Activated naive CD4-positive, alpha-beta T cell treated with anti-CD3 and anti-CD28 coated beads for 36 hours (primary cell): Measurements from ENCODE around the gene PIWIL1. TPM values are rescaled to one million over a fixed set of nuclear protein-coding genes. Genes with fewer than 3 reads are reported as not detected.

Experiments used
- CTCF ChIA-PET: fragments of 350-600 bp; sonication (Branson Sonifier 250); formaldehyde crosslinking; loops from one replicate; lab custom pipeline; 2021; ENCODE audit warnings: antibody characterized with exemption; lab: Charles Lee
- DNase-seq: peaks from one replicate; pipeline ENCODE4 v3.0.0-alpha.2; 2020
- H3K27ac Mint-ChIP-seq: one replicate; pipeline ENCODE4 v1.8.0; 2021; ENCODE audit warnings: mild to moderate bottlenecking, mixed read lengths
- H3K27me3 Mint-ChIP-seq: one replicate; pipeline ENCODE4 v1.8.0; 2021; ENCODE audit warnings: low read depth, mixed read lengths
- H3K36me3 Mint-ChIP-seq: one replicate; pipeline ENCODE4 v1.8.0; 2021; ENCODE audit warnings: low read depth, mixed read lengths
- H3K4me1 Mint-ChIP-seq: one replicate; pipeline ENCODE4 v1.8.0; 2021; ENCODE audit warnings: low read depth, mixed read lengths
- H3K4me3 Mint-ChIP-seq: one replicate; pipeline ENCODE4 v1.8.0; 2021; ENCODE audit warnings: mild to moderate bottlenecking, moderate library complexity, mixed read lengths
- H3K9me3 Mint-ChIP-seq: one replicate; pipeline ENCODE4 v1.8.0; 2021; ENCODE audit warnings: mixed read lengths
- intact Hi-C: fragments of 100-400 bp; cut with micrococcal nuclease; formaldehyde crosslinking; loops from one replicate; pipeline ENCODE4 v1.15.1; 2023
- total RNA-seq, 2 experiments: library from RNA; stranded (reverse); gene quantifications; one replicate each; pipeline ENCODE4 v1.2.3, GENCODE V29; 2021

Gene PIWIL1
- total RNA-seq, 2 experiments from 2014 or later: not detected

GRCh38 chr12:130391186-130391585 is 53.5 kb downstream of the PIWIL1 start:
- Mint-ChIP-seq H3K27me3 (peaks cover 7% of the 10 kb centered on the region), H3K27ac (no peak overlapping the region), H3K4me1 (no peaks in the 10 kb centered on the region), H3K4me3 (no peak overlapping the region), H3K9me3 (peaks cover 8% of the 10 kb centered on the region), H3K36me3 (peaks cover 2% of the 10 kb centered on the region)
- CTCF ChIA-PET: no interaction called here
- intact Hi-C loops: no loop called here
- DNase-seq: no peak

DNA sequence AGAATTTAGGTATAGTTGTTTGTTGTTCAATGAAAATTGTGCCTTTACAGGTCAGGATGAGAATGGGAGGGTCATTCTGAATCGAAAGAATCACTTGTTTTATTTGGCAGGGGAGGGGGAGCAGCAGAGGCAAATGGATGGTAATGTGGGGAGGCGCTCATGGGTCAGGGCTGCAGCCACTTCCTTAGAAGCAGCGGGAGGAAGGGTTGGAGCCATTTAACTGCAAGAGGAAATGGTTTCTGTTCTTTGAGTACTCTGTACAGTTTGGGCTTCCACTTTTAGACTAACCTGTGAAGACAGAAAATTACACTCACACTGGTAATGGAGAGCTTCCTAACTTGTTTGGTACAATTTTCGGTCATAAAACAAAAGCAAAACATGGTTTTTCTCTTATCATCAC is 57.2 kb downstream of the PIWIL1 start:
- CTCF ChIA-PET: no interaction called here
- Mint-ChIP-seq H3K4me1 (no peaks in the 10 kb centered on the region), H3K36me3 (peaks cover 2% of the 10 kb centered on the region), H3K27me3 (peaks cover 16% of the 10 kb centered on the region), H3K4me3 (no peak overlapping the region), H3K9me3 (no peaks in the 10 kb centered on the region), H3K27ac (no peak overlapping the region)
- intact Hi-C loops: no loop called here
- DNase-seq: no peak

DNA sequence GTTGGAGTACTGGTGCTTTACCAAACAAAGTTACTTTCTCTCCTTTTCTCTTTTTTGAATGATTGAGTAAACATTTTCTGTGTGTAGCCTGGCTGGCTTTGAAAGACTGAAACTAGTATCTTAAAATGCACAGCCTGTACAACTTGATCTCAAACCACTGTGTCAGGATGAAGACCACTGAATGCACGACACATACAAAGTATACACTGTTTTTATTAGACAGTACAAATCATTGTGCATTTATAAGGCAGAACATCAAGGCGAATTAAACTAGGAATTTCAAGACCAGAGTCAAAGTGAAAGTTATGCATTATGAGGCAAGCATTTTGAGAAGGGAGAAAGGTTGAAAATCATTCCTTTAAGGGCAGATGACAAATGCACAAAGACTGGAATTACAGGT is 59.0 kb downstream of the PIWIL1 start:
- intact Hi-C loops: no loop called here
- H3K4me1 Mint-ChIP-seq: no peaks in the 10 kb centered on the region
- peaks cover 21% of the 10 kb centered on the region for H3K27me3 Mint-ChIP-seq
- CTCF ChIA-PET: no interaction called here
- DNase-seq: no peak
- H3K36me3 Mint-ChIP-seq: peaks cover 2% of the 10 kb centered on the region
- H3K27ac Mint-ChIP-seq: no peak overlapping the region
- H3K9me3 Mint-ChIP-seq: no peaks in the 10 kb centered on the region
- no peak overlapping the region for H3K4me3 Mint-ChIP-seq

DNA sequence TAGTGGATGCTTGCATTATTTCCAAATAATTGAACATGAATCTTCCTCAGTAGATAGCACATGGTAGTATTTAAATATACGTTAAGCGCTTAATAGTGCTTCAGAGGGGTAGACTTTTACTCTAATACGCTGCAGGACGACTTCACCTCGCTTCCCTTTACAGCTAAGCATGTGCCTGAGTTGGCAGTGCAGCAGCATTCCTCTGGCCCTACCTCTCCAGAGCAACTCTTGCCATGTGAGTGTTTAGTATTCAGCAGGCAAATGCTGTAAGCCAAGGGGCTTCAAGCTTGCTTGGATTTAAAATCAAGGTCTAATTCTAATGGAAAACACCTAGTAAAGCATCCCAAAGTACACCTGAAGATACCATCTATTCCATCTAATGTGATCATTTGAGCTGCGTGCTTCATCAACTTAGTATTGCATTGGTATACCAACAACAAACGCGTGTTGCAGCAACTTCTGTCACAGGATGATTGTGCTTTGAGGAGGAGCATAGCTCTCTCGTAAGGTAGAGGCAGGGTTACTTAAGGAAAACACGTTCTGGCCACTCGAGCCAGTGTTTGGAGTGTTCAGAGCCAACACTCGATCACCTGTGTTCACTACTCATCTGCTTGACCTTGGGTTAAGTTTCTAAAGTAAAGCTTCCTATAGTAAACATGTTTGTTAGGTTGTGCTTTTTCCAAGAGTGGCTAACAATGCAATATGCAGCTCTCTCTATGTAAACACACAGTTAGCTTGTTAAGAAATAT is 60.6 kb downstream of the PIWIL1 start:
- H3K4me3 Mint-ChIP-seq: no peak overlapping the region
- CTCF ChIA-PET: interaction anchor here (0.8 kb wide), 1 partner anchor 349 kb away, joined by 3 read pairs; no protein-coding TSS in a partner anchor
- no peaks in the 10 kb centered on the region for H3K9me3 Mint-ChIP-seq
- no peak for DNase-seq
- intact Hi-C loops: no loop called here
- H3K27ac Mint-ChIP-seq: no peak overlapping the region
- peaks cover 21% of the 10 kb centered on the region for H3K27me3 Mint-ChIP-seq
- H3K36me3 Mint-ChIP-seq: peaks cover 2% of the 10 kb centered on the region
- H3K4me1 Mint-ChIP-seq: no peaks in the 10 kb centered on the region

GRCh38 chr12:130401703-130402102 is 64.0 kb downstream of the PIWIL1 start:
- Mint-ChIP-seq H3K4me3 (no peak overlapping the region), H3K4me1 (no peaks in the 10 kb centered on the region), H3K27me3 (peaks cover 17% of the 10 kb centered on the region), H3K9me3 (no peaks in the 10 kb centered on the region), H3K36me3 (no peaks in the 10 kb centered on the region), H3K27ac (no peak overlapping the region)
- CTCF ChIA-PET: no interaction called here
- no peak for DNase-seq
- intact Hi-C loops: no loop called here

GRCh38 chr12:130405332-130405731 is 67.6 kb downstream of the PIWIL1 start:
- no peak overlapping the region for H3K4me3 Mint-ChIP-seq
- no peaks in the 10 kb centered on the region for H3K4me1 Mint-ChIP-seq
- CTCF ChIA-PET: no interaction called here
- no peaks in the 10 kb centered on the region for H3K9me3 Mint-ChIP-seq
- H3K27me3 Mint-ChIP-seq: peaks cover 8% of the 10 kb centered on the region
- DNase-seq: no peak
- no peaks in the 10 kb centered on the region for H3K36me3 Mint-ChIP-seq
- H3K27ac Mint-ChIP-seq: no peak overlapping the region
- intact Hi-C loops: no loop called here

GRCh38 chr12:130412384-130412783 is 74.7 kb downstream of the PIWIL1 start:
- H3K9me3 Mint-ChIP-seq: no peaks in the 10 kb centered on the region
- H3K36me3 Mint-ChIP-seq: no peaks in the 10 kb centered on the region
- no peaks in the 10 kb centered on the region for H3K4me1 Mint-ChIP-seq
- no peak overlapping the region for H3K4me3 Mint-ChIP-seq
- intact Hi-C loops: no loop called here
- peaks cover 17% of the 10 kb centered on the region for H3K27me3 Mint-ChIP-seq
- CTCF ChIA-PET: no interaction called here
- no peak overlapping the region for H3K27ac Mint-ChIP-seq
- DNase-seq: no peak

- Mint-ChIP-seq H3K36me3 (no peaks in the 10 kb centered on the region), H3K4me1 (no peaks in the 10 kb centered on the region), H3K27me3 (peaks cover 19% of the 10 kb centered on the region), H3K9me3 (no peaks in the 10 kb centered on the region), H3K27ac (no peak overlapping the region), H3K4me3 (no peak overlapping the region)
- no peak for DNase-seq
- intact Hi-C loops: no loop called here
- CTCF ChIA-PET: no interaction called here
These were observed 76.2 kb downstream of the PIWIL1 start for GRCh38 chr12:130413909-130414308.

GRCh38 chr12:130414381-130414780 is 76.7 kb downstream of the PIWIL1 start:
- Mint-ChIP-seq H3K4me3 (no peak overlapping the region), H3K36me3 (no peaks in the 10 kb centered on the region), H3K9me3 (no peaks in the 10 kb centered on the region), H3K4me1 (no peaks in the 10 kb centered on the region), H3K27ac (no peak overlapping the region), H3K27me3 (peaks cover 19% of the 10 kb centered on the region)
- no peak for DNase-seq
- intact Hi-C loops: no loop called here
- CTCF ChIA-PET: no interaction called here

- Mint-ChIP-seq H3K4me1 (no peaks in the 10 kb centered on the region), H3K36me3 (no peaks in the 10 kb centered on the region), H3K27ac (no peak overlapping the region), H3K9me3 (no peaks in the 10 kb centered on the region), H3K27me3 (peaks cover 11% of the 10 kb centered on the region), H3K4me3 (no peak overlapping the region)
- CTCF ChIA-PET: no interaction called here
- DNase-seq: no peak
- intact Hi-C loops: no loop called here
These were observed 80.6 kb downstream of the PIWIL1 start for GRCh38 chr12:130418251-130418650.

DNA sequence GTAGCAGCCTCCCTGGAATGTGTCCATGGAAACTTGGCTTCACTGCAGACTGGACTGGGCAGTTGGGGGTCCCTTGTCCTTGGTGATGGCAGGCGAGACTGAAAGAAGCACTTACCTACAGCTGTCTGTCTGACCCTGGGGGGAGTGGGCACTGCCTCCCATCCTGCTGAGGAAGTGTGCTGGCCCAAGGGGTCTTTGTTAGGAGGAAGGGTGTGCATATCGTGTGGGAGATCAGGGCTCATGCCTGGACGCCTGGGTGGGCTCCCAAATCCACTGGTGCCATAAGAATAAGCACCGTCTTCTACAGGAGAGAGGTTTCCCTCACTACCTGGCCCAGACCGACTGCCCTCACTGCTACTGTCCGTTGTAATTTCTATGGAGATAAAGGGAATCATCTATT is 81.4 kb downstream of the PIWIL1 start:
- no peak for DNase-seq
- intact Hi-C loops: no loop called here
- Mint-ChIP-seq H3K36me3 (no peaks in the 10 kb centered on the region), H3K27ac (no peak overlapping the region), H3K4me1 (no peaks in the 10 kb centered on the region), H3K27me3 (peaks cover 9% of the 10 kb centered on the region), H3K9me3 (no peaks in the 10 kb centered on the region), H3K4me3 (no peak overlapping the region)
- CTCF ChIA-PET: no interaction called here

GRCh38 chr12:130420071-130420470 is 82.4 kb downstream of the PIWIL1 start:
- H3K27ac Mint-ChIP-seq: no peak overlapping the region
- no peaks in the 10 kb centered on the region for H3K9me3 Mint-ChIP-seq
- no peak for DNase-seq
- CTCF ChIA-PET: no interaction called here
- peaks cover 9% of the 10 kb centered on the region for H3K27me3 Mint-ChIP-seq
- no peaks in the 10 kb centered on the region for H3K4me1 Mint-ChIP-seq
- no peaks in the 10 kb centered on the region for H3K36me3 Mint-ChIP-seq
- H3K4me3 Mint-ChIP-seq: no peak overlapping the region
- intact Hi-C loops: no loop called here

DNA sequence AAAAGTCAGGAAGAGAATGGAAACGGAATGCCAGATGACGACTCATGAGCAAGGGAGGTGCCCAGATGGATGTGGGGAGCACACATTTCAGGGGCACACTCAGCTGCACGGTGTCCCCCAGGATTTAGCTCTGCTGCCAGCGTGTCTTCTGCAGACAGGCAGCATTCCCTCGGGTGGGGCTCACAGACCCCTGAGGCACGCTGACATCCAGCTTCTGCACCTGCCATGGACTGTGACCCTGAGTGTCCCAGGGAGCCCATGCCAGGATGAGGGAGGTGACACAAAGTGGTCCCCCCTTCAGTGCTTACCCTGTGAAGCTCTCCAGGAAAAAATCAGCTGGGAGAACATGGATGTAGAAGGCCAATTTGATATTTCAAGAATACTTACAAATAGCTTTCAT is 84.2 kb downstream of the PIWIL1 start:
- Mint-ChIP-seq H3K36me3 (no peaks in the 10 kb centered on the region), H3K27me3 (peaks cover 4% of the 10 kb centered on the region), H3K9me3 (no peaks in the 10 kb centered on the region), H3K27ac (no peak overlapping the region), H3K4me3 (no peak overlapping the region), H3K4me1 (no peaks in the 10 kb centered on the region)
- intact Hi-C loops: no loop called here
- CTCF ChIA-PET: no interaction called here
- no peak for DNase-seq
